Measurements from ENCODE around the gene NMT2. TPM values are rescaled to one million over a fixed set of nuclear protein-coding genes. Genes with fewer than 3 reads are reported as not detected.

NMT2 gene
- total RNA-seq (ENCODE audit: low replicate concordance) = 25.4 and 26.1 TPM in 2 replicates

DNA sequence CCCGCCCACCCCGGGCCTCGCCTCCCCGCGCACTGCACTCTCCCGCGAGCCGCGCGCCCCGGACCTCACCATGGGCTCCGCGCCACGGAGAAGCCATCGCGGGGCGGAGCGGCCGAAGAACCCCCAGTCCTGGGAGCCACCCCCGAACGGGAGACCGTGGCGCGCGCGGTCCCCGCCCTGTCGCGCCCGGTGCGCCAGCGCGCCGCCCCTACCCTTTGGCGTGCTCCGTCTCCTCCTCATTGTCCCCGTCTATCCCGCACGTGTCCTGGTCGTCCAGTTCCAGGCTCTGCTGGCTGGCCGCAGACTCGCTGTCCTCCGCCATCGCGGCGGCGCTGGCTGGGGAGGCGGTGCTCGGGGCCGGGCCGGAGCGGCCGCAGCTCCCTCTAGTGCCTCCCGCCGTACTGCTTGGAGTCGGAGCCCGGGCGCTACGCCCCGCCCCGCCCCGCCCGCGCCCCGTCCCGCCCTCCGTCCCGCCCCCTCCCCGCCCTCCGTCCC is at the start of gene NMT2:
TSS of gene NMT2 (minus strand) at position 403 of the 495 bp plus-strand sequence. CDS start at position 322, 81 bp downstream.
- Histone ChIP-seq H2AFZ (replicated peaks) (peak within 1 kb of the TSS; percentile 95), H3K27me3 (peaks cover 14% of the 10 kb centered on the region), H3K4me1 (peaks cover 18% of the 10 kb centered on the region), H3K36me3 (no peaks in the 10 kb centered on the region), H4K20me1 (ENCODE audit: low read depth) (peaks cover 30% of the 10 kb centered on the region), H3K27ac (peak within 1 kb of the TSS; percentile 77), H3K4me3 (peak within 1 kb of the TSS; percentile 74), H3F3A (ENCODE audit: low read depth) (peaks cover 24% of the 10 kb centered on the region), H3K79me2 (ENCODE audit: low read depth) (peaks cover 39% of the 10 kb centered on the region), H3K9me3 (ENCODE audit: low read depth) (no peaks in the 10 kb centered on the region), H3K9ac (peak within 1 kb of the TSS; percentile 68), H3K4me2 (peak within 1 kb of the TSS; percentile 91)
- H3K4me1 Mint-ChIP-seq = peaks cover 27% of the 10 kb centered on the region
- H3K27me3 Mint-ChIP-seq (ENCODE audit: insufficient read depth, low read depth) = peaks cover 4% of the 10 kb centered on the region
- peak; percentile 97 for DNase-seq (ENCODE audit: low spot score)
- H3K36me3 Mint-ChIP-seq = peaks cover 5% of the 10 kb centered on the region
- no peak for TF ChIP-seq EZH2 (IDR thresholded peaks at IDR 0.05)
- TF ChIP-seq, protein P1, sequence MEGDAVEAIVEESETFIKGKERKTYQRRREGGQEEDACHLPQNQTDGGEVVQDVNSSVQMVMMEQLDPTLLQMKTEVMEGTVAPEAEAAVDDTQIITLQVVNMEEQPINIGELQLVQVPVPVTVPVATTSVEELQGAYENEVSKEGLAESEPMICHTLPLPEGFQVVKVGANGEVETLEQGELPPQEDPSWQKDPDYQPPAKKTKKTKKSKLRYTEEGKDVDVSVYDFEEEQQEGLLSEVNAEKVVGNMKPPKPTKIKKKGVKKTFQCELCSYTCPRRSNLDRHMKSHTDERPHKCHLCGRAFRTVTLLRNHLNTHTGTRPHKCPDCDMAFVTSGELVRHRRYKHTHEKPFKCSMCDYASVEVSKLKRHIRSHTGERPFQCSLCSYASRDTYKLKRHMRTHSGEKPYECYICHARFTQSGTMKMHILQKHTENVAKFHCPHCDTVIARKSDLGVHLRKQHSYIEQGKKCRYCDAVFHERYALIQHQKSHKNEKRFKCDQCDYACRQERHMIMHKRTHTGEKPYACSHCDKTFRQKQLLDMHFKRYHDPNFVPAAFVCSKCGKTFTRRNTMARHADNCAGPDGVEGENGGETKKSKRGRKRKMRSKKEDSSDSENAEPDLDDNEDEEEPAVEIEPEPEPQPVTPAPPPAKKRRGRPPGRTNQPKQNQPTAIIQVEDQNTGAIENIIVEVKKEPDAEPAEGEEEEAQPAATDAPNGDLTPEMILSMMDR (IDR thresholded peaks at IDR 0.05) = peak; percentile 35
- TF ChIP-seq EZH2phosphoT487 (IDR thresholded peaks at IDR 0.05) = no peak
- H3K27ac Mint-ChIP-seq = peak within 1 kb of the TSS; percentile 94
- H3K9me3 Mint-ChIP-seq = no peaks in the 10 kb centered on the region
- peak within 1 kb of the TSS; percentile 95 for H3K4me3 Mint-ChIP-seq

DNA sequence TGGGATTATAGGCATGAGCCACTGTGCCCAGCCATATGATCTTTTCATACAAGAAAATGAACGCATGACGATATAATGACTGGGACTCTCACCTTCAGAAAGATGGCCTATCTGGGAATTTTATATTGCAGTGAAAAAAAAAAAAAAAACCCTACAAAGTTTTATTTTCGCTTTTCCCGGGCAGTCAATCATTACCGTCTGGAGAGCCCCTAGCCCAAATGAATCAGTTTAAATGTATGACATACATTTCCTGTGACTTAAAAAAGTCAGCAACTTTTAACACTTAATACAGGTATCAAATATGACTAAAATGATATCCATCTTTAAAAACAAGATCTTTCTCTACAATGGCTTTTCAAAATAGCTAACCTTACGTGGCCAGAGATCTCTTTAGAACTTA is 48.2 kb upstream of the NMT2 start:
- Mint-ChIP-seq H3K4me3 (no peak overlapping the region), H3K4me1 (no peaks in the 10 kb centered on the region), H3K36me3 (peaks cover 36% of the 10 kb centered on the region), H3K9me3 (no peaks in the 10 kb centered on the region), H3K27me3 (ENCODE audit: insufficient read depth, low read depth) (peaks cover 2% of the 10 kb centered on the region), H3K27ac (no peak overlapping the region)
- TF ChIP-seq, protein P1 (IDR thresholded peaks at IDR 0.05) = no peak
- no peak for TF ChIP-seq EZH2 (IDR thresholded peaks at IDR 0.05)
- no peak for TF ChIP-seq EZH2phosphoT487 (IDR thresholded peaks at IDR 0.05)
- Histone ChIP-seq H3K27ac (no peak overlapping the region), H2AFZ (replicated peaks) (no peak overlapping the region), H3K4me2 (no peak overlapping the region), H3K27me3 (no peaks in the 10 kb centered on the region), H3K4me3 (no peak overlapping the region), H3K79me2 (ENCODE audit: low read depth) (no peaks in the 10 kb centered on the region), H3K4me1 (peaks cover 8% of the 10 kb centered on the region), H4K20me1 (ENCODE audit: low read depth) (no peaks in the 10 kb centered on the region), H3K9ac (no peak overlapping the region), H3K36me3 (no peaks in the 10 kb centered on the region), H3K9me3 (ENCODE audit: low read depth) (no peaks in the 10 kb centered on the region), H3F3A (ENCODE audit: low read depth) (no peaks in the 10 kb centered on the region)
- no peak for DNase-seq (ENCODE audit: low spot score)

DNA sequence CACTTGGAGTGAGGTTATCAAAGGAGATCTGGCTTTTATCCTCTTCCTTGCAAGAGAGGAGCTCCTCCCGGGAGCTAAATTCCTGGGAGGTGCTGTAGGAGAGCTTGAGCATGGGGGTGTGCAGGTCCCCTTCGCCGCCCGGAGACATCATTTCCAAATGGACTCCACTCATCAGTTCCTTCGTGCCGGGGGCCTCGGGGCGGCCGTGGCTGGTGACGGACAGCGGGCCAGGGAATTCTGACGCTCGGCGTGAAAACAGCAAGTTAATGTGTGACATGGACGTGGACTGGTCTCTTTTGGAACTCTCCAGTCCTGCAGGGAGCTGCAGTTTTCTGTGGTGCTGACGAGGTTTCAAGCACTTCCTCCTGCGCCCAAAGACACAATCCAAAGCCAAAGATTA is 45.7 kb upstream of the NMT2 start:
- Histone ChIP-seq H3K9me3 (ENCODE audit: low read depth) (no peaks in the 10 kb centered on the region), H4K20me1 (ENCODE audit: low read depth) (no peaks in the 10 kb centered on the region), H2AFZ (replicated peaks) (no peak overlapping the region), H3F3A (ENCODE audit: low read depth) (no peaks in the 10 kb centered on the region), H3K4me1 (peaks cover 8% of the 10 kb centered on the region), H3K36me3 (no peaks in the 10 kb centered on the region), H3K4me3 (no peak overlapping the region), H3K4me2 (no peak overlapping the region), H3K79me2 (ENCODE audit: low read depth) (no peaks in the 10 kb centered on the region), H3K27ac (peak overlapping the region; percentile 34), H3K9ac (no peak overlapping the region), H3K27me3 (no peaks in the 10 kb centered on the region)
- Mint-ChIP-seq H3K27me3 (ENCODE audit: insufficient read depth, low read depth) (peaks cover 2% of the 10 kb centered on the region), H3K9me3 (no peaks in the 10 kb centered on the region), H3K36me3 (peaks cover 39% of the 10 kb centered on the region), H3K27ac (no peak overlapping the region), H3K4me3 (no peak overlapping the region), H3K4me1 (peaks cover 4% of the 10 kb centered on the region)
- TF ChIP-seq, protein P1 (IDR thresholded peaks at IDR 0.05) = no peak
- no peak for TF ChIP-seq EZH2phosphoT487 (IDR thresholded peaks at IDR 0.05)
- TF ChIP-seq EZH2 (IDR thresholded peaks at IDR 0.05) = no peak
- DNase-seq (ENCODE audit: low spot score) = no peak
